ENCODE measurements around the gene GPR149.
"Not testable (repeated sequence)": the region's sequence is repeated elsewhere in the genome, so short reads cannot be mapped to it uniquely, and the experiment has no call there.

The GPR149 gene, protein sequence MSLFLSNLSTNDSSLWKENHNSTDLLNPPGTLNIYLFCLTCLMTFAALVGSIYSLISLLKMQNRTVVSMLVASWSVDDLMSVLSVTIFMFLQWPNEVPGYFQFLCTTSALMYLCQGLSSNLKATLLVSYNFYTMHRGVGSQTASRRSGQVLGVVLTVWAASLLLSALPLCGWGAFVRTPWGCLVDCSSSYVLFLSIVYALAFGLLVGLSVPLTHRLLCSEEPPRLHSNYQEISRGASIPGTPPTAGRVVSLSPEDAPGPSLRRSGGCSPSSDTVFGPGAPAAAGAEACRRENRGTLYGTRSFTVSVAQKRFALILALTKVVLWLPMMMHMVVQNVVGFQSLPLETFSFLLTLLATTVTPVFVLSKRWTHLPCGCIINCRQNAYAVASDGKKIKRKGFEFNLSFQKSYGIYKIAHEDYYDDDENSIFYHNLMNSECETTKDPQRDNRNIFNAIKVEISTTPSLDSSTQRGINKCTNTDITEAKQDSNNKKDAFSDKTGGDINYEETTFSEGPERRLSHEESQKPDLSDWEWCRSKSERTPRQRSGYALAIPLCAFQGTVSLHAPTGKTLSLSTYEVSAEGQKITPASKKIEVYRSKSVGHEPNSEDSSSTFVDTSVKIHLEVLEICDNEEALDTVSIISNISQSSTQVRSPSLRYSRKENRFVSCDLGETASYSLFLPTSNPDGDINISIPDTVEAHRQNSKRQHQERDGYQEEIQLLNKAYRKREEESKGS

DNA sequence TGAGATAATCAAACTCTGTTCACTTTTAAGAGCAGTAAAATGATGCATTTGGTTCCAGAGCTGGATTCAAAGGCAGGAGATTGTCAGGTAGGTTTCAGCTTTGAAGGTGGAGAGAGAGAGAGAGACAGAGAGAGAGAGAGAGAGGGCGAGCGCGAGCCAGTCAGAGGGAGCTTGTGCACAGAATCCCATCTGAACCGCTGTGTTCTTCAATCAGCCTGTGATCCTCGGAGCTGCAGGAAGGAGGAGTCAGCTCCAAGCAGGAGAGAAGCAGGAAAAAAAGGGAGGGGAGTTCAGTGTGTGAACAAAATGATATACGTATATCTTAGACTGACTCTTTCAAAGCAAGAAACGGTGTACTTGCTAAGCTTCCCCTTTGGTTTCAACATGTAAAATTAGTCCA, at the start of gene GPR149:
GPR149 (minus strand) TSS at position 177 of the 400 bp plus-strand sequence. CDS start 575 bp downstream, outside the sequence.
- peak; percentile 82 for DNase-seq

DNA sequence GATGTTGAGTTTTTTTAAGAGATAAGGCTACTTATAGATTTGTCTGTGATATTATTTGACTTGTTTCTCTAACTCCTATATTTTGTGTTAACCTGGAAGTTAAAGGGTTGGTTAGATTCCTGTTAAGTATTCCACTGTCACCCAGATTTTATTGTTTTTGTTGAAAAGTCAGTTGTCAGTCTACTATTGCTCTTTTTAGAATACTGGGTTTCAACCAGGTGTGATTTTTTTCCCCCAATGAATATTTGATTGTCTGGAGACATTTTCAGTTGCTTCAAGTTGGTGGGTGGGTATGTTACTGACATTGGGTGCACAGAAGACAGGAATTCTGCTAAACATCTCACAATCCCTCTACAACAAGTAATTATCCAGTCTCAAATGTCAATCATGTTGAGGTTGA, 43.8 kb upstream of the GPR149 start:
- no peak for DNase-seq

DNA sequence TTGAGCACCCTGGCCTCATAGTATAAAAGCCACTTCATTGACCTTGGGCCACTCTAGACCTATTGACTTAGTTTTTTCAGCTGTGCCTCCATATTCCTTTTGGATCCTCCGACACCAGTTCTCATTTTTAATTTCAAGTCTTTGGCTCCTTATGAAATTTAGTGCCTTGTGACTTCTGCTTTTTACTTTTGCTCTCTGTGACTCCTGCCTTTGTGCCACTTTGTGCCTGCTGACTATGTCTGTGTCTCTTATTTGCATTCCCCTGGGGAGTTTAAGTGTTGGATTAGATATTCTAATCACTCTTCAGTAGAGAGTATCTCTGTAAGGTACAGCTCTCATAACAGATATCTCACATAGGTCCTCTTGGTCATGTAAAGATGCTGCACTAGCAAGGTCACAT, 39.6 kb upstream of the GPR149 start:
- peak; percentile 92 for DNase-seq

DNA sequence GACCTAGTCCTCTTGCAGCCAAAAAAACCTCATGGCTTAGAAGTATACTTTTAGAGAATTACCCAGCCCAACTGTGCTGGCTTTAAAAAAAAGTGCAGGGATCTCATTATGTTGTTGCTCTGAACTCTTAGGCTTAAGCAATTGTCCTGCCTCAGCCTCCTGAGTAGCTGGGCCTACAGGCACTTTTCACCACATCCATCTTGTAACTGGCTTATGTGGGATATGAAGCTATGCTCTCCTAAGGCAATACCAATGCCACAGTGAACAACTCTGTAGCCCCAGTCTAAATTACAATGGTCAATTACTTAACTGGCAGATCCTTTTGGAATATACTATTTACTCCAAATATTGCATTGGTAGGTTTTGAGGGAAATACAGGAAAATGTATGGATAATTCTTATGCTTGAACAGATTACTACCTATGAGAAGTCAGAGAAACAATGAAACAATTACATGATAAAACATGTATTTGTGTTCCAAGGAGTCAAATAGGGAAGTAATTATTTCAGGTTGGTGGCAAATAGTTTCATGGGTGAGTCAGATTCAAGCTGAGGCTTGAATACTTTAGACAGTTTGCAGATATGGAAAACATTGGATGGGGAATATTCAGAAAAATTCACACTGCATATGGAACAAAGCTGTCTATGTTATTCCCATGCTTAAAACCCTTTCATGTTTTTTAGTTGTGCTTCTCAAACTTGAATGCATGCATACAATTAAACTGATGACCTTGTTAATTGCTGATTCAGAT, 34.6 kb upstream of the GPR149 start:
- DNase-seq = no peak

DNA sequence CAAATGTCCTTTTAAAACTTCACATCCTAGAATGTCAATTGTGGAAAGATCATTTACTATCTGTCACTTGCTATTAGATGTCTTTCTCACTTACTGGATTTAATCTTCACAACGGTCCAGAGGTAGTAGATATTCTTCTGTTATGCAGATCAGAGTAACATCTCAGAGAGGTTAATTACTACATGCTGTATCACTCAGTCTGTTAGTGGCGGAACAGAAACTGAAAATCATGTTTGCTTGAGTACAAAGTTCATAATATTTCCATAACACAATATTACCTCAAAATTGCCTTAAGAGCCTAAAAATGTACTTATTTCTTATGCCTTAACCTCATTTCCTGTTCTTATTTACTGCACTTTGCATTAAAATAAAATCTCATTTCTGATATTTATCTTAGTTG, 28.6 kb upstream of the GPR149 start:
- peak; percentile 54 for DNase-seq

DNA sequence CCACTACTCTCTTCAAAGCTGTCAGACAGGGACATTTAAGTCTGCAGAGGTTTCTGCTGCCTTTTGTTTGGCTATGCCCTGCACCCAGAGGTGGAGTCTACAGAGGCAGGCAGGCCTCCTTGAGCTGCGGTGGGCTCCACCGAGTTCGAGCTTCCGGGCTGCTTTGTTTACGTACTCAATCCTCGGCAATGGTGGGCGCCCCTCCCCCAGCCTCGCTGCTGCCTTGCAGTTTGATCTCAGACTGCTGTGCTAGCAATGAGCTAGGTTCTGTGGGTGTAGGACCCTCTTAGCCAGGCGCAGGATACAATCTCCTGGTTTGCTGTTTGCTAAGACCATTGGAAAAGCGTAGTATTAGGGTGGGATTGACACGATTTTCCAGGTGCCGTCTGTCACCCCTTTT, 9.1 kb upstream of the GPR149 start:
- not testable (repeated sequence) for DNase-seq

DNA sequence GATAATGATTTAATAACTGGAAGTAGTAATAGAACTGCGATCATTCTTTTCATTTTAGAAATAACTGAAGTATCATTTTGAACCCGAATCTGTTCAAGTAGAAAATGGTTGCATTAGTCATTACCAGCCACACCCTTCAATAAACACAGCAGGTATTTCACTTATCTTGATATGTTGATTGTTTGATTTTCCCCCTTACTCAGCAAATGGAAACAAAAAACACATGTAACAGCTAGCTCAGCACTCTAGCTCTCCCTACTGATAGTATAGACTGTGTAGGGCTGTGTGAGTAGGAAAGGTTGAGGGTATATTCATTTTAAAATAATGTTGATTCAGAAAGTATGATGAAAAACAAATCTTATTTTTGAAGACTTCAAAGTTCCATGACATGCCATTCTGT, 1.1 kb upstream of the GPR149 start:
- DNase-seq = no peak

DNA sequence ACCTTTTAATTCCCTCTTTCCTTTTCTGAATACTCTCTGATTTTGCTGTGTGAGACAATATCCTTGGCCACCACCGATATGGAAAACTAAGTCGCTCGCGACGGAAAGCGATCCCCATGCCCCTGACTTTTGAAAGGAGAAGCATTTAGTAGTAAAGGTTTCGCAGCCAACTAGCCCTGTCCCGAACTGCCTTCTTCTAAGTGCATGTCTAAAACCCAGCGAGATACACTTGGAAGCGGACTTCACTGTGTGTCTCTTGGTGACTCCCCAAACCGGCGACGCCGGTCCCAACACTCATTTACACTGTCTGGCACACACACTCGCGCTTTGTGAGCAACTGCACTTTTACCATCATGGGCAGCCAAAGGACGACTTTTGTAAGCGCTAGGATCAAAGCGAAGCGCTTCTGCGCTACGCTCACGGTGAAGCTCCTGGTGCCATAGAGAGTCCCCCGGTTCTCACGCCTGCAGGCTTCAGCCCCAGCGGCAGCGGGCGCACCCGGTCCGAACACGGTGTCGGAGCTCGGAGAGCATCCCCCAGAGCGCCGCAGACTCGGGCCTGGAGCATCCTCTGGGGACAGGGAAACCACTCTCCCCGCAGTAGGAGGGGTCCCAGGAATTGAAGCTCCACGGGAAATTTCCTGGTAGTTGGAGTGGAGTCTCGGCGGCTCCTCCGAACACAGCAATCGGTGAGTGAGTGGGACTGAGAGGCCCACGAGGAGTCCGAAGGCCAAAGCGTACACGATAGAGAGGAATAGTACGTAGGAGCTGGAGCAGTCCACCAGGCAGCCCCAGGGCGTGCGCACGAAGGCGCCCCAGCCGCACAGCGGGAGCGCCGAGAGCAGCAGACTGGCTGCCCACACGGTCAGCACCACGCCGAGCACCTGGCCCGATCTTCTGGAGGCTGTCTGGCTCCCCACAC, 1.4 kb downstream of the GPR149 start:
- peak; percentile 65 for DNase-seq

DNA sequence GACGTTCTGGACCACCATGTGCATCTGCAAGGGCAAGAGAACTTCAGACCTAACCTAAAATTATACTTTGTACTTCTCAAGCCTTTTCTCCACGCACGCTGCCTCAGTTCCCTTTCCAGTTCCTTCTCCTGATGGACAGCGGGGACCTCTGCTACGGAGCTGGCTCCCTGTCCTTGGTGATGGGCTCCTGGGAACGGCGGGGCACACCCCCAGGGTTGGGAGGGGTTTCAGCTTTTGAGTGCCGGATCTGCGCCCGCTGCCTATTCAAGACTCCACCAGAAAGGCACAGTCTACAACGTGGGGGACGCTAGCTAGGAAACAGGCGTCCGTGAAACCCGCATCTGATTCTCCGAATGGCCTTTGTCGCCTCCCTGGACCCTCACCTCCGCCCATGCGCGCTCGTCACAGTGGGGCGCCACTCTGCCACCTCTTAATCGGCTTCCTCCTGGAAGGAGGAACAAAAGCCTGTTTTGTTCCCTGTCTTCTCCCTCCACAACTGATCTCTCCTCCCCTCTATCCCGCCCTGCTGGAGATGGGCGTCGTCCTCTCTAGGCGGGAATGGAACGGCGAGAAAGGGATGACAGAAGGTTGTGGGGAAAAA, 2.2 kb downstream of the GPR149 start:
- peak; percentile 65 for DNase-seq

DNA sequence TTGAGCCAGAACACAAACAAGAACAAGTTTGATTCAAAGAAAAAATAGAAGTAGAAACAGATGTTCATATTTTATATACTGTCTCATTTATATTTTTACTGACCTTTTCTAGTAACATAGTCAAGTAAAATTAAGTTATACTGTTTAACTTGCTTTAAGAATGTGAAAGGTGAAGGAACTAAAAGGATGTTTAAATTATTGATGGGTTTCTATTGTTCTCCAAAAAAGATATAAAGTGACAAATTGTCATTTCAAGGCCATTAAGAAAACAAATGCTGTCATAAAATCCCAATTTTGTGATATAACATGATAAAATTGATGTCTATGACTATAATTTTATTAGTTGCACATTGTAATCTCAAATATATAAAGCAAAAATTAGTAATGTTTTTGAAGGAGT, 7.3 kb downstream of the GPR149 start:
- DNase-seq = no peak

DNA sequence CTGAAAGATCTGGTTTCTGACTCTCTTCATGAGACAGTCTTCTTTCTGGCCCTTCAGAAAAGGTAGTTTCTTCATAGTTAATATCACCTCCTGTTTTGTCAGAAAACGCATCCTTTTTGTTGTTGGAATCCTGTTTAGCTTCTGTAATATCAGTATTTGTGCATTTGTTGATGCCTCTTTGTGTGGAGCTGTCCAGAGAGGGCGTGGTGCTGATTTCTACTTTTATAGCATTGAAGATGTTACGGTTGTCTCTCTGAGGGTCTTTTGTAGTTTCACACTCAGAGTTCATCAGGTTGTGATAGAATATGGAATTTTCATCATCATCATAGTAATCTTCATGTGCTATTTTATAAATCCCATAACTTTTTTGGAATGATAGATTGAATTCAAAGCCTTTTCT, 8.9 kb downstream of the GPR149 start:
- no peak for DNase-seq

DNA sequence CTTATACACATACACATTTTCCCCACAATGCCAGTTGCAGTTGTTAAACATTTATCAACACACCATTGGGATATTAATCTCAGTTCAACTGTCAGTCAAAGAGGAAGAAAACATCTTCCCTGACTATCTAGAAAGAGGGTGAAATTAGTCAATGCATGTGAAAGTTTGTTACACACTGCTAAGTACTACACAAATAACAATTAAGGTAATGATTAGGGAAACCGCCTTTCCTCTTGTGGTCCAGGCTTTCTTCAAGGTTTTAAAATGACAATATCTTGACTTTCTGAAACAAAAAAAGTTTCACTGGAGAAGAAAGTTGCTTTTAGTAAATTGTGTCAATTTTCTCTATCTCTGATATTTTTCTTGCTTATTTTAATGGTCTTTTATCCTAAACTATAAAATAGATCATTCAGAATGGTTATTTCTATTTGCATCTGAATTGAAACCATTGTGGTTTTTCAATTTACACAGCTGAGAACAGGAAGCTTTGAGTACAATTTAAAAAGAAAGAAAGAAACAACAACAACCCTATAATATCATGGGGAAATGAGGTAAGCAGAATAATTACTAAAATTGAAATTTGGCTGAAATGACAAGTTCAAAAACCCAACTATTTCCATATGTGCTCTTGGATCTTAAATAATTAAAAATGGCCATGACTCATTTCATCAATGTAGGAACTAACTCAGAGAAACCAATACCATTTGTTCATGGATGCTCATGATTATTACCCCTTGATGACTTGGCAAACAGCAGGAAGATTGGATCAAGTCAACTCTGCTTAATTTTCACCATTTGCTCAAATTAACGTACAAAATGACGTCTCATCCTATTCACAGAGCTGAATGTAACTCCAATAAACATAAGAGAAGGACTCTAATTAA, 31.7 kb downstream of the GPR149 start:
- no peak for DNase-seq

DNA sequence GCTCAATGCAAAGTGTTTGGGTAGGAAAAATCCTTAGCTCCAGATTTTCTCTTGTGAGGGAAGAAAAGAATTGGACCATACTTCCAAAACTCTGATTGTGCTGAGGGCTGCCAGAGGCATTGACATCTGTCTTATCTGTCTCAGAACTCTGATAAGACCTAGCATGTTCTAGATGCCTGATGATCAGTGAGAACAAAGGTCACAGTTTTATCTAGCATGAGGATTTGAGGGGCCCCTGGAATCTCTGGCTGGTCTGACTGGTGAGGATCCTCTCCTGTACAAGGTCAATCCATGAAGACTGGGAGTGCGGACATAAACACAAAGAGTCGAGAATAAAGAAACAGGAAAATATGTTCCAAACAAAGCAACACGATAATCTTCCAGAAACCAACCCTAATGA, 40.1 kb downstream of the GPR149 start:
- no peak for DNase-seq

DNA sequence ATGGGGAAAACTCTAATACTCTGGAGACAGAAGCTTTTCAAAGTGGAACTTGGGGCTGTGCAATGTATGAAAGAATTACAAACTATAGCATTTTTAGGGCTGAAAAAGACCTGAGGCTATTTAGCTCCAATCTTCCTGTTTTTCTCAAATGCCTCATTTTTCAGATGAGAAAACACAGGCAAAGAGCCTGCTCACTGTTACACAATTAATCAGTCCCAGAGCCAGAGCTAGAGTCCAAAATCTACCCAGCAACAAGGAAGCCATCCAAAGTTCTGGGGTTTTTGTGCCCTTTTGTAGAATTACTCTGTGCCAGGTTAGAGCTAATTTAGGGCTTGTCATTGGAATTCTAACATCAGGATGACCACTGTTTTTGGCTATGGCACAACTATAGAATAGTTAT, 45.5 kb downstream of the GPR149 start:
- DNase-seq = no peak

DNA sequence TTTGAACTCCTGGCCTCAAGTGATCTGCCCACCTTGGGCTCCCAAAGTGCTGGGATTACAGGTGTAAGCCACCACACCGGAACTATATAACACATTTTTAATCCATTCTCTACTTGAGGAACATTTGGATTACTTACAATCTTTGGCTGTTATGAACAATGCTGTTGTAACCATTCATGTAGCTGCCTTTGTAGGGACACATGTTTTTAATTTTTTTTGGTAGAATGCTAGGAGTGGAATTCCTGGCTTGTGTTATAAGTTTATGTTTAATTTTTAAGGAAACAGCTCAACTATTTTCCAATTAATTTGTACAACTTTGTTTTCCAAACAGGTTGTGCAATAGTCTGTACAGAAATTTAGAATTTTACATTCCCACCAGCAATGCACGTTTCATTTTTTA, 51.7 kb downstream of the GPR149 start:
- no peak for DNase-seq

DNA sequence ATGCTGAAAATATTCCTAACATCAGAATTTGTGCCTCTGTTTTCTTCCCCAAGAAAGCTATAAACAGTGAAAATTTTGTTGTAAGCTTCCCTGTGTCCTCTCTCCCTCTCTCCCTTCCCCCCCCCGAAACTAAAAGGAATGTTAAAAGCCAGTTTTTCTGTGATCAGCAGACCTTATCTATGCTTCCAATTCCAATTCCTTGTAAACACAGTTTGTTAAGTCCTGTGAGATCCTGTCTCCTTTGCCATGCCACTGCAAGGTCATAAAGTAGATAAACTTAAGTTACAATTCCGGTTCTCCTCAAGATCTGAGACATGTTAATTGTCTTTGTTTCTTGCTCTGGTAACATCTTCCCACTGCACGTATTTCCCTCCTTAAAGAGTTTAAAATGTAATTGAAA, 62.8 kb downstream of the GPR149 start:
- no peak for DNase-seq

DNA sequence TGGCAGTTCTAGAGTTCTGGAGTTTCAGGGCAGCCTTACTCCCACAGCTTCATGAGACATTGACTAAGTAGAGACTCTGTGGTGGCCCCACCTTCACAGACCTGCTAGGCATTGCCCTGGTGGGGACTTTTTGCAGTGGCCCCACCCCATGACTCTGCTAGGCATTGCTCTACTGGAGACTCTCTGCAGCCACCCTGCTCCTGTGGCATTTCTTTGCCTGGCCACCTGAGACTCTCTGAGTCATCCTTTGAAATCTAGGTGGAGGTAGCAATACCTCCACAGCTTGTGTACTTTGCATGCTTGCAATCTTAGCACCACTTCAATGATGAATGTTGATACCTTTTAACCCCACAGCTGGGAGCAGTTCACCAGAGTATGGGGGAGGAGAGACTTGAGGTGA, 65.1 kb downstream of the GPR149 start:
- DNase-seq = no peak

DNA sequence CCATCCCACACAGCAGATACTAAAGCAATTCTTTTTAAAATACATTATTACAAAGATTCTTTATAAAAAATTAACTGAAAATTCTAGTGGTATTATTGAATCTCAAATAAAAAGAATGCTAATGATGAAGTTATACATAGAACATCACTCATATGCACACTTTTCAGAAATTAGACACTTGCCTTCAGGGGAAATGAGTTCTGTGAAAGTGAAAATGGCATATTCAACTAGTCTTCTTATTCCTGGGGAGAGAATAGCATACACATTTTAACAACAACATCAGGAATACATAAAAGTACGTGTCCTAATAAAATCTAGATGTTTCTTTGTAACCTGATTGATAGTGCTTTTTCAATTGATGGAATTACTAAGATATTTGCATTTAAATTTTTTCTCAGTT, 68.9 kb downstream of the GPR149 start:
- no peak for DNase-seq

DNA sequence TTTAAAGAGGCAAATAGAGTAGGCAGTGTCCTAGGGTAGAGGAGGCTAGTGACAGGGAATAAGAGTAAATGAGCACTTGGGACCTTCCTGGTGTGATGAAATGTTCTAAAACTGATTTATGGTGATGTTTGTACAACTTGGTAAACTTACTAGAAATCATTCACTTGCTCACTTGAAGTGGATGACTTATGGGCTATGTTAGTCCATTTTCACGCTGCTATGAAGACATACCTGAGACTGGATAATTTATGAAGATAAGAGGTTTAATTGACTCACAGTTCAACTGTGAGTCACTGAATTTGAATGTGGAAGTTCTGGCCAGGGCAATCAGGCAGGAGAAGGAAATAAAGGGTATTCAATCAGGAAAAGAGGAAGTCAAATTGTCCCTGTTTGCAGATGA, 74.0 kb downstream of the GPR149 start:
- no peak for DNase-seq

DNA sequence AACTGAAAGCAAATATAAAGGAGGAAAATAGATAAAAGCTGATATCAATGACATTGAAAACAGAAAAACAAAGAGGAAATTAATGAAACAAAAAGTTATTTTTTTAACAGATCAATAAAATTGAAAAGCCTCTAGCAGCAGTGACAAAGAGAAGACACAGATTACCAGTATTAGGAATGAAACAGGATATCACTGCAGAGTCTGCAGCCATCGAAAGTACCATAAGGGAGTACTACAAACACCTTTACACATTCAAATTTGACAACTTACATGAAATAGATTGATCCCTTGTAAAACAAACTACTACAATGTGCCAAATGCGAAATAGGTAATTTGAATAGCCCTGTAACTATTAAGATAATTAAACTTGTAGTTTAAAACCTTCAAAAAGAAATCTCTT, 80.8 kb downstream of the GPR149 start:
- DNase-seq = no peak

Data from NCI-H526 treated with DMSO at 0.1 percent for 48 hours (cell line).